A673 (cell line): Measurements from ENCODE around the gene SEC31A. TPM values are rescaled to one million over a fixed set of nuclear protein-coding genes. Genes with fewer than 3 reads are reported as not detected.

Source experiments
- BruUV-seq: library from RNA; stranded (reverse); fragments of 400-500 nt; replicated peaks from 2 replicates; lab custom pipeline; 2021; lab: Mats Ljungman, UMichigan
- CTCF ChIA-PET: fragments of 300-600 bp; sonication (Branson Sonifier 250); formaldehyde crosslinking; loops from one replicate; lab custom pipeline; 2022; ENCODE audit warnings: antibody characterized with exemption; lab: Charles Lee
- POLR2A ChIA-PET: fragments of 300-600 bp; sonication (Branson Sonifier 250); formaldehyde crosslinking; loops from one replicate; lab custom pipeline; 2022; ENCODE audit warnings: antibody characterized with exemption; ENCODE audit not compliant: low non-redundant PET; lab: Charles Lee
- DNase-seq: peaks from one replicate; pipeline ENCODE4 v3.0.0-alpha.2; 2015; ENCODE audit warnings: low spot score
- H3K27ac ChIP-seq: fragments of 200-600 bp; sonication (generic); 2 replicates; pipeline ENCODE4 v1.5.1; 2016; ENCODE audit warnings: mixed run types, low read depth, mild to moderate bottlenecking, mixed read lengths, antibody characterized with exemption, low read length; ENCODE audit not compliant: poor library complexity, severe bottlenecking
- H3K27me3 ChIP-seq: fragments of 200-600 bp; sonication (generic); replicated peaks from 2 replicates; pipeline ENCODE4 v1.6.1; 2017; ENCODE audit warnings: mixed run types, low read depth, mild to moderate bottlenecking, mixed read lengths, antibody characterized with exemption, low read length; ENCODE audit not compliant: insufficient read depth, poor library complexity
- H3K36me3 ChIP-seq: fragments of 200-600 bp; sonication (generic); 2 replicates; pipeline ENCODE4 v1.6.1; 2016; ENCODE audit warnings: mixed run types, mild to moderate bottlenecking, mixed read lengths, antibody characterized with exemption, low read length; ENCODE audit not compliant: insufficient read depth, poor library complexity, severe bottlenecking
- H3K4me1 ChIP-seq: fragments of 200-600 bp; sonication (generic); 2 replicates; pipeline ENCODE4 v1.6.1; 2017; ENCODE audit warnings: mixed run types, mild to moderate bottlenecking, mixed read lengths, antibody characterized with exemption, low read length; ENCODE audit not compliant: insufficient read depth, poor library complexity, severe bottlenecking
- H3K4me3 ChIP-seq: fragments of 200-600 bp; sonication (generic); 2 replicates; pipeline ENCODE4 v1.5.1; 2016; ENCODE audit warnings: low read depth, mixed run types, mild to moderate bottlenecking, mixed read lengths, low read length; ENCODE audit not compliant: poor library complexity, severe bottlenecking
- H3K9me3 ChIP-seq: fragments of 200-600 bp; sonication (generic); 2 replicates; pipeline ENCODE4 v1.6.1; 2016; ENCODE audit warnings: mixed run types, low read depth, mild to moderate bottlenecking, mixed read lengths, antibody characterized with exemption, low read length; ENCODE audit not compliant: poor library complexity, severe bottlenecking
- EZH2 ChIP-seq: fragments of 200-600 bp; sonication (generic); IDR thresholded peaks from 2 replicates; pipeline ENCODE4 v1.6.1; 2017; ENCODE audit warnings: borderline replicate concordance, low read depth, mild to moderate bottlenecking, mixed read lengths, antibody characterized with exemption, low read length; ENCODE audit not compliant: poor library complexity, severe bottlenecking
- intact Hi-C: fragments of 100-400 bp; cut with micrococcal nuclease; formaldehyde crosslinking; loops from one replicate; pipeline ENCODE4 v1.10.0; 2022; ENCODE audit not compliant: unreplicated experiment
- total RNA-seq: library from RNA; stranded (reverse); gene quantifications from 2 replicates; pipeline ENCODE4 v1.2.3, GENCODE V29; 2021
- TF ChIP-seq, protein P1 (sequence below): fragments of 300-800, 200-600 bp; sonication (generic); conservative IDR thresholded peaks from 2 replicates; pipeline ENCODE4 v1.5.1; 2017; ENCODE audit warnings: low read depth, mild to moderate bottlenecking, antibody characterized with exemption, low read length, moderate library complexity, mixed read lengths

Gene SEC31A
- total RNA-seq, 1 experiment from 2014 or later, result 96.9 TPM

DNA sequence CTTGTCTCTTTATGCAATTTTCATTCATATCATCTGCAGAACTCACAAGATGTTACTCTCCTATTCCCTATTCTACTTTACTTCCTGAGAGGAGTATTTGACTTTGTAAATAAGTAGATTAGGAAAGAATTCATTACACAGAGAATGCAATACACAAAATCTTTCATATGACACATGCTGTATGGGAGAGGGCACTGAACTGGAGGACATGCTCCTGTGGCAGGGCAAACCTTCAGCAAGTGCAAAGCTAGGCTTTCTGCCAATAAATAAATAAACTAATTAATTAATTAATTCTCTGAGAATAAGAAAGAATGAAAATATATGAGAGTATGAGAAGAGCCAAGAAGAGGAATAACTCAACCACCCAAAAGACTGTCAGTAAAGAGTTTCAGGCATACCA, 43.5 kb upstream of the SEC31A start:
- H3K36me3 ChIP-seq, result peaks cover 20% of the 10 kb centered on the region
- H3K27me3 ChIP-seq, result no peaks in the 10 kb centered on the region
- no TSS peak for BruUV-seq
- ChIA-PET POLR2A (no interaction called here), CTCF (no interaction called here)
- H3K4me1 ChIP-seq, result no peaks in the 10 kb centered on the region
- TF ChIP-seq, protein P1, sequence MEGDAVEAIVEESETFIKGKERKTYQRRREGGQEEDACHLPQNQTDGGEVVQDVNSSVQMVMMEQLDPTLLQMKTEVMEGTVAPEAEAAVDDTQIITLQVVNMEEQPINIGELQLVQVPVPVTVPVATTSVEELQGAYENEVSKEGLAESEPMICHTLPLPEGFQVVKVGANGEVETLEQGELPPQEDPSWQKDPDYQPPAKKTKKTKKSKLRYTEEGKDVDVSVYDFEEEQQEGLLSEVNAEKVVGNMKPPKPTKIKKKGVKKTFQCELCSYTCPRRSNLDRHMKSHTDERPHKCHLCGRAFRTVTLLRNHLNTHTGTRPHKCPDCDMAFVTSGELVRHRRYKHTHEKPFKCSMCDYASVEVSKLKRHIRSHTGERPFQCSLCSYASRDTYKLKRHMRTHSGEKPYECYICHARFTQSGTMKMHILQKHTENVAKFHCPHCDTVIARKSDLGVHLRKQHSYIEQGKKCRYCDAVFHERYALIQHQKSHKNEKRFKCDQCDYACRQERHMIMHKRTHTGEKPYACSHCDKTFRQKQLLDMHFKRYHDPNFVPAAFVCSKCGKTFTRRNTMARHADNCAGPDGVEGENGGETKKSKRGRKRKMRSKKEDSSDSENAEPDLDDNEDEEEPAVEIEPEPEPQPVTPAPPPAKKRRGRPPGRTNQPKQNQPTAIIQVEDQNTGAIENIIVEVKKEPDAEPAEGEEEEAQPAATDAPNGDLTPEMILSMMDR, result no peak
- TF ChIP-seq EZH2, result no peak
- DNase-seq, result no peak
- H3K9me3 ChIP-seq, result no peaks in the 10 kb centered on the region
- H3K27ac ChIP-seq, result no peak overlapping the region
- H3K4me3 ChIP-seq, result no peak overlapping the region
- intact Hi-C loops, result no loop called here

DNA sequence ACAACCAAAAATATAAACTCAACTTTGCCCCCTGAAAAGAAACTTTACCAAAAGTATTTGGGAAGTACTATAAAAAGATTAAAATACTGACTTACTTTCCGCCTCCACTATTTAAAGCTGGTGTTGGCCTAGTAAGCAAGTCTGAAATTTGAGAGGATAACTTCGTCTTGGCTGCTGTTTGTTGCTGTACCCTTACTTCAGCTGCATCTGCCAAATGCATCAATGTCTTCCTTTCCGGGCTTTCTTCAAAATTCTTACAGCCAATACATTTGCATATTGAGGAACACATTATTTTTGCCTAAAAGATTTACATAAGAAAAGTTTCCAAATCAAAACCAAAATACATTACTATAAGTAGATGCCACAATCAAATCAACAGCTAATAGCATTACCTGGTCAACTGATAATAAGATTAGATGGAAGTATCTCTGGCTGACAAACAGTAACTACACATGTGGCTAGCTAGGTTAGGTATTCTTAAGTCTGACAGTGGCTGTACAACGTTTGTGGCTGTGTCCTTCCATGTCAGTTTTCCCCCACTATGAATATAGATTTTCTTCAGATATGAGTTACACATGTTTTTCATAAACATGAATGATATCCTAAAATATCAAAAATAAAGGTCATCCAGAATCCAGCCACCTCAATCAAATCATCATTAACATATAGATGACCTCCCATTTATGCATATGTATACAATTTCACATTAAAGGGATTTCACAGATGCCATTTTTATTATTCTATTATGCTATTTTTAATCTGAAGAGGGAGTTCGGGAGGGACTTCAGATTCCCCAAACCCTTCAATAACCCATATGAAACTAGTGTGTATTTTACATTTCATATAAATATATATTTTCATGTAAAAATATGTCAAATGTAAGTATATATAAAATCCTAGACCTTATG, 40.1 kb upstream of the SEC31A start:
- Histone ChIP-seq H3K4me1 (no peaks in the 10 kb centered on the region), H3K4me3 (no peak overlapping the region), H3K36me3 (peaks cover 11% of the 10 kb centered on the region), H3K27me3 (no peaks in the 10 kb centered on the region), H3K9me3 (no peaks in the 10 kb centered on the region), H3K27ac (no peak overlapping the region)
- POLR2A ChIA-PET, result no interaction called here
- no peak for DNase-seq
- intact Hi-C loops, result no loop called here
- TF ChIP-seq, protein P1, result no peak
- TF ChIP-seq EZH2, result no peak
- CTCF ChIA-PET, result no interaction called here
- no TSS peak for BruUV-seq

DNA sequence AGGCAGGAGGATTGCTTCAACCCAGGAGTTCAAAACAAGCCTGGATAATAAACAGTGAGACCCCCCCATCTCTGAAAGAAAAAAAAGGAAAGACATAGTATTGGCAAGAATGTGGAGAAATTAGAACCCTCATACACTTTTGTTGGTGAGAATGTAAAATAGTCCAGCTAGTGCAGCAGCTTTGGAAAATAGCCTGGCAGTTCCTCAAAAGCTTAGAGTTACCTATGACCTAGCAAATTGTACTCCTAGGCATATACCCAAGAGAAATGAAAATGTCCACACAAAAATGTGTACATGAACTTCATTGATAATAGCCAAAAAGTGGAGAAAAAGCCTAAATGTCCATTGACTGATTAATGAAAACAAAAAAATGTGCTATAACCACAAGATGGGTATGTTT, 30.8 kb upstream of the SEC31A start:
- ChIA-PET POLR2A (no interaction called here), CTCF (no interaction called here)
- Histone ChIP-seq H3K27me3 (no peaks in the 10 kb centered on the region), H3K4me1 (no peaks in the 10 kb centered on the region), H3K9me3 (no peaks in the 10 kb centered on the region), H3K36me3 (no peaks in the 10 kb centered on the region), H3K27ac (no peak overlapping the region), H3K4me3 (no peak overlapping the region)
- no TSS peak for BruUV-seq
- no peak for DNase-seq
- intact Hi-C loops, result no loop called here
- TF ChIP-seq, protein P1, result no peak
- no peak for TF ChIP-seq EZH2
